ENCODE results near the gene SSMEM1.

DNA sequence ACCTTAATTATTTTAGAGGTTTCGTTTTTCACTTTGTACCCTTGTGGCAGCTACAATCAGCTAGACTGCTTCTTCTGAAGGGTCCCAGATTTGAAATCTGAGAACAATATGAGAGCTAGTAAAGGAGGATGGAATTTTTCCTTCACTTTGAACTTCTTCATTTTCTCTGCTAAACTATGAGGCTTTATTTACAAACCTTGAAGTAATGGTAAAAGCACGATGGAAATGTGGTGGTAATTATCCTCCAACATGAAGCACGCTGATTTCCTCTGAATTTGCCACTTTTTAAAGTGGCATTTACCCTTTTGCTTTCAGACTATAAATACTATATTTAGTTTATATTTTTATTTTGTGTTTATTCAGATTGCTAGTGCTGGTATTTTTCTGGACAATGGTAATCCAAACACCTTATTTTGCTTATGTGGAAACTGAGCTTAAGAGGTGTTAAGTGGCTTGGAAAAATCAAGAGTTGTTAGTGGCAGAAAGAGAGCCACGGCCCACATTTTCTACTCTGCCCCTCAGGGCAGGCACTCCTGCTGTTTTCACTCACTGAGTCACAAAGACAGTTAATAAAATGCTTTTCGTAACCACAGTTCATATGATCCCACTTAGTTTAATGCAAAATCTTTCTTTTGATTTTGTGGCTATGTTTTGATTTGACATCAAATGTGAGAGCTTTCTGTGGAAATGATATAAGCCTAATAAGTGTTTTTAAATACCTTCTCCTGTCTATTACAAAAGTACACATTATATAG lies 2.7 kb downstream of the SSMEM1 start:
- TF ChIP-seq, protein P1, sequence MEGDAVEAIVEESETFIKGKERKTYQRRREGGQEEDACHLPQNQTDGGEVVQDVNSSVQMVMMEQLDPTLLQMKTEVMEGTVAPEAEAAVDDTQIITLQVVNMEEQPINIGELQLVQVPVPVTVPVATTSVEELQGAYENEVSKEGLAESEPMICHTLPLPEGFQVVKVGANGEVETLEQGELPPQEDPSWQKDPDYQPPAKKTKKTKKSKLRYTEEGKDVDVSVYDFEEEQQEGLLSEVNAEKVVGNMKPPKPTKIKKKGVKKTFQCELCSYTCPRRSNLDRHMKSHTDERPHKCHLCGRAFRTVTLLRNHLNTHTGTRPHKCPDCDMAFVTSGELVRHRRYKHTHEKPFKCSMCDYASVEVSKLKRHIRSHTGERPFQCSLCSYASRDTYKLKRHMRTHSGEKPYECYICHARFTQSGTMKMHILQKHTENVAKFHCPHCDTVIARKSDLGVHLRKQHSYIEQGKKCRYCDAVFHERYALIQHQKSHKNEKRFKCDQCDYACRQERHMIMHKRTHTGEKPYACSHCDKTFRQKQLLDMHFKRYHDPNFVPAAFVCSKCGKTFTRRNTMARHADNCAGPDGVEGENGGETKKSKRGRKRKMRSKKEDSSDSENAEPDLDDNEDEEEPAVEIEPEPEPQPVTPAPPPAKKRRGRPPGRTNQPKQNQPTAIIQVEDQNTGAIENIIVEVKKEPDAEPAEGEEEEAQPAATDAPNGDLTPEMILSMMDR (IDR thresholded peaks at IDR 0.05 in 8 of 11, conservative IDR thresholded peaks at IDR 0.05 in 3 of 11), result no peak
- TF ChIP-seq POLR2AphosphoS5 (IDR thresholded peaks at IDR 0.05) (no peak), POLR2A (IDR thresholded peaks at IDR 0.05) (no peak)

All from spleen (tissue), 7 donors.